Urinary bladder (tissue), 4 donors: ENCODE measurements around the gene ADARB1. TPM values are rescaled to one million over a fixed set of nuclear protein-coding genes. Genes with fewer than 3 reads are reported as not detected.

ENCODE experiments used
- DNase-seq: peaks from one replicate; pipeline ENCODE4 v3.0.0-alpha.2; 2015; ENCODE audit errors: extremely low spot score
- H3K27ac ChIP-seq: one replicate; pipeline ENCODE4 v1.5.1; 2013; ENCODE audit warnings: low read depth, mild to moderate bottlenecking, moderate library complexity
- H3K36me3 ChIP-seq: one replicate; pipeline ENCODE4 v1.6.1; 2013; ENCODE audit warnings: mild to moderate bottlenecking, moderate library complexity; ENCODE audit not compliant: insufficient read depth
- H3K4me1 ChIP-seq: one replicate; pipeline ENCODE4 v1.6.1; 2013; ENCODE audit warnings: mild to moderate bottlenecking, moderate library complexity; ENCODE audit not compliant: insufficient read depth
- H3K4me3 ChIP-seq: one replicate; pipeline ENCODE4 v1.5.1; 2013; ENCODE audit warnings: low read depth, low read length
- WGBS: extraction: QIAGEN DNeasy Blood & Tissue Kit; methylation state at CpG from one replicate; pipeline ENCODE4 v1.1.7; 2013; 5-methylcytosine and 5-hydroxymethylcytosine counted together
- polyA plus RNA-seq: library from polyadenylated mRNA; stranded (reverse); fragments of 200-250 nt; gene quantifications from one replicate; pipeline ENCODE4 v1.2.3, GENCODE V29; 2013
- total RNA-seq: library from RNA; depleted of rRNA; stranded (reverse); fragments of >200 nt; gene quantifications from one replicate; pipeline ENCODE4 v1.2.3, GENCODE V29; 2014
- donor health status: healthy with polysubstance abuse.
- donor health status: healthy.

Gene ADARB1
- total and polyA plus RNA-seq, 2 donors = 35.3 to 79.8 TPM

DNA sequence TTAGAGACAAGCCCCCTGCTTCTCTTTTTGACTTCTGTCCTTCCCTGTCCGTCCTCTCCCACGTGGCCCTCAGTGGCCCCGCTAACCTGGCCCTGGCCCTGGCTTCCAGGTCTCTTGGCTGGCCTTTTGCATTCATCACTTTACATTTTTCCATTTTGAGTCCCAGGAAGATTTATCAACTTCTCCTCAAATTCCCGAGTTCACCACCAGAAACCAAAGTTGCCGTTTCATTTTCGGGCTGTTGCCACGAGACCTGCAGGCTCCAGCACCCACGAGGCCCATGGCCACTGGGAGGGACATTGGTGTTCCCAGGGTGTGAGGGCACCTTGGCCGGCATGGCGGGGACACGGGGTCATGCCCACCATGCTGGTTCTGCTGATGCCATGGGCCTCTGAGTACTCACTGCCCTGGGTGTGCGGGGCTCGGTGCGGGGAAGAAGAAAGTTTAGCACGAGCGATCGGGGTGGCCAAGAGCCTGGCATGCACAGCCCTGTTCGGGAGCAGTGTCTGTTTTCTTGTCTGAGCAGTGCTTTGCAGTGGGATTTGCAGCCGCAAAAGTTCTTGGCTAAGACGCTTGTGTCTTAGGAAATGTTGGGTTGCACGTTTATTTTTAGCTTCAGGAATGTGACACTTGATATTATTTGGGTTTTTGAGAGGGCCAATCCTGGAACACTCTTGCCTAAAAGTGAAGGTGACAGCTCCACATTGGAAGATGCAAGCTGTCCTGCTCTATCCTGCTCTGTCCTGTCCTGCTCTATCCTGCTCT lies 40.4 kb upstream of the ADARB1 start:
- WGBS = 34% methylated on average over 21 of the region's 21 CpGs
- H3K36me3 ChIP-seq = no peaks in the 10 kb centered on the region
- no peak overlapping the region for H3K4me3 ChIP-seq
- no peaks in the 10 kb centered on the region for H3K4me1 ChIP-seq
- DNase-seq = no peak
- no peak overlapping the region for H3K27ac ChIP-seq

DNA sequence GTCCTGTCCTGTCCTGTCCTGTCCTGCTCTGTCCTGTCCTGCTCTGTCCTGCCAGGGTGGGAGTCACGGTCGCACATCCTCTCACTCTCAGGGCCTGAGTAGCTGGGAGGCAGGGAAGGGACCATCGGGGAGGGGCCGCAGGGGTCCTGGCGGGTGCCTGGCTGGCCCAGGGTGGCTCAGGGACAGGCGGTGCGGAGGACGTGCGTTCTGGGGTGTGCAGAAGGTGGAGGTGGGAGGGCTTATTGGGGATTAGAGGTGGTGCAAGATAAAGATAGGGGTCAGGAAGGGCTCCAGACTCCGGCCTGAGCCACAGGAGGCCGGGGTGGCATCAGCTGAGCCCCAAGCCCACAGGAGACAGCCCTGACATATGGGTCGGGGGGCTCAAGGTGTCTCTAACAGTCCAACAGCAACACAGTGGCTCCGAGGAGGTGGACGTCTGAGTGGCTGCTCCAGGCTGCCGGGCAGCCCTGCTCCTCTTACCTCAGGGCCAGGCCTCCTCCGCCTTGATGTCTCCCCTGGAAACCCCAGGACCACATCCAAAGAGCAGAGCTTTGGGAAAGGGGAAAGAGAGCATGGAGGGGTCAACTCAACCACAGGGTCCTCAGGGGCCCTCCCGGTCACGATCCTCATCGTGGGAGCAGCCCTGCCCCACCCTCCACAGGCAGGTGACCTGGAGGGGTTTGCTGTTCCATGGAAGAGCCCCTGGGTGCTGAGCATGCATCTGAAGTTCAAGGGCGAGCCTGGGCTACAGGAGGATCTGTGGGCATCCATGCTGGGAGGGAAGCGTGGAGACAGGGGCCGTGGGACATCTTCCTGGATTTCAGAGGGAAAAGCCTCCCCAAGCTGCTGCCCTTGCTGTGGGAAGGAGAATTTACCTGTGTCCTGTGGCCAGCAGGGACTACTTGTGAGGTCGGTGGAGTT lies 39.6 kb upstream of the ADARB1 start:
- WGBS = 79% methylated on average over 23 of the region's 23 CpGs
- H3K27ac ChIP-seq = peak overlapping the region; percentile 14
- no peak for DNase-seq
- H3K4me1 ChIP-seq = no peaks in the 10 kb centered on the region
- no peak overlapping the region for H3K4me3 ChIP-seq
- H3K36me3 ChIP-seq = no peaks in the 10 kb centered on the region

GRCh38 chr21:45035477-45035848 lies 38.9 kb upstream of the ADARB1 start:
- Histone ChIP-seq H3K27ac (no peak overlapping the region), H3K36me3 (no peaks in the 10 kb centered on the region)

DNA sequence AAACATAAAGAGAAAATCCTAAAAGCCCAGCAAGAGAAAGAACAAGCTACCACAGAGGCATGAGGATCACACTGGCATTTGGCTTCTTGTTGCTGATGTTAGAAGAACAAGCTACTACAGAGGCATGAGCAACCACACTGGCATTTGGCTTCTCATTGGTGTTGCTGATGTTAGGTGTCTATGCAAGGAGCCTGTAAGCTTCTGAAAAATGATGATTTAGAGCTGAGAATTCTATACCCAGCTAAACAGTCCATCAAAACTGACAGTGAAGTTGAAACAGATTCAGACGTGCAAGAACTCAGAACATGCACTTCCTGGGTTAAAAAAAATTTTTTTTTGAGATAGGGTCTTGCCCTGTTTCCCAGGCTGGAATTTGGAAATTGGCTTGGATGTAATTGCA lies 37.8 kb upstream of the ADARB1 start:
- no peak overlapping the region for H3K27ac ChIP-seq

More at GRCh38 chr21:45035477-45035848, 38.9 kb upstream of the ADARB1 start:
- H3K4me3 ChIP-seq = no peak overlapping the region
- WGBS = 88% methylated on average over 8 of the region's 8 CpGs
- no peak for DNase-seq
- H3K4me1 ChIP-seq = no peaks in the 10 kb centered on the region

DNA sequence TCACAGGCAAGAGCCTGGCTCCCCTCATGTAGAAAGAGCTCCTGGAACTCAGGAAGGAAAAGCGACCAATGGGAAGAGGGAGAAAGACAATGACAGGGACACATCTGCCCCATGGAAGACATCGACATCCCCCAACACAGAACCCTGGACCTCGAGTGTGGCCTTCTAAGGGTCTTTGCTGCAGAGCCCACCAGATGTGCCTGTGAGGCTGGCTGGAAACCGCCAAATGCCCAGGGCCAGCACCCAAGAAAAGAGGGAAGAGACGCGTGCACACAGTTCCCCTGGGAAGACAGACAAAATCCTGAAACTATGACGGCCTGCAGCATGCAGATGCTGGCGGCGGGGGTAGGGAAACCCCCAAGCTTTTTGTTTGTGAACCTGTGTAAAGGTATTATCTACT lies 36.4 kb upstream of the ADARB1 start:
- Histone ChIP-seq H3K4me1 (no peaks in the 10 kb centered on the region), H3K27ac (no peak overlapping the region), H3K36me3 (no peaks in the 10 kb centered on the region), H3K4me3 (no peak overlapping the region)
- DNase-seq = no peak
- WGBS = 88% methylated on average over 9 of the region's 9 CpGs

More for the DNA sequence above, 37.8 kb upstream of the ADARB1 start:
- Histone ChIP-seq H3K4me1 (no peaks in the 10 kb centered on the region), H3K4me3 (no peak overlapping the region), H3K36me3 (no peaks in the 10 kb centered on the region)
- DNase-seq = no peak
- 72% methylated on average over 1 of the region's 1 CpG for WGBS

DNA sequence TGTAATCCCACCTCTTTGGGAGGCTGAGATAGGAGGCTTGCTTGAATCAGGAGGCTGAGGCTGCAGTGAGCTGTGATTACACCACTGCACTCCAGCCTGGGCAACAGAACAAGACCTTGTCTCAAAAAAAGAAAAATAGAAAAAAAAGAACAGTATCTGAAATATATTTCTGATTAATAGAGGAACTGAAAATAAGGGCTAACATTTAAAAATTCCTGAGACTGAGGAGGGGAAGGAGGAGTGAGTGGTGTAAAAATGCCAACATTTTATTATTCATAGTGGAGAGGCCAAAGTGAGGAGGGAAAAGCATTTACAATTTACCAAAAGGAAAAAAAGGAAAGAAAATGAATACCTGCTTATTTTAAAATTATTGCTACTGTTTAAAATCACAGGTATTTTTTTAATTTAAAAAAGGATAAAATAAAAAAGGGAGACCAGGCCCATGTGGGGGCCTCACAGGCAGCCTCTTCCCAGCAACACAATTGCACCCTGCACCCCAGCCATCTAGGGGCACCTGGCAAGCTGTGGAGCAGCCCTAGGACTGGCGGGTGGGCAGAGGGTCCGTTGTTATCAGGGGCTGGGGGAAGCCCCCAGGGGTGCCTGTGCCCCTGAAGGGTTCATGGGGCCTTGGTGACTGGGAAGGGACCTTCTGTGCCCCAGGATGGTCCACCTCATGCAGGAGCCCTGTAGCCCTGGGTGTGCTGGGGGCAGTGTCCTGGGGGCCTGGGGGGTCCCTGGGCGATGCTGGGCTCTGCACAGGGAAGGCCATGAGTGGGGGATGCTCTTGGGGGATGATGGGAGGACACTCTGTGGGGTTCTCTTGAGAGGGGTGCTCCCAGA lies 34.8 kb upstream of the ADARB1 start:
- no peak for DNase-seq

DNA sequence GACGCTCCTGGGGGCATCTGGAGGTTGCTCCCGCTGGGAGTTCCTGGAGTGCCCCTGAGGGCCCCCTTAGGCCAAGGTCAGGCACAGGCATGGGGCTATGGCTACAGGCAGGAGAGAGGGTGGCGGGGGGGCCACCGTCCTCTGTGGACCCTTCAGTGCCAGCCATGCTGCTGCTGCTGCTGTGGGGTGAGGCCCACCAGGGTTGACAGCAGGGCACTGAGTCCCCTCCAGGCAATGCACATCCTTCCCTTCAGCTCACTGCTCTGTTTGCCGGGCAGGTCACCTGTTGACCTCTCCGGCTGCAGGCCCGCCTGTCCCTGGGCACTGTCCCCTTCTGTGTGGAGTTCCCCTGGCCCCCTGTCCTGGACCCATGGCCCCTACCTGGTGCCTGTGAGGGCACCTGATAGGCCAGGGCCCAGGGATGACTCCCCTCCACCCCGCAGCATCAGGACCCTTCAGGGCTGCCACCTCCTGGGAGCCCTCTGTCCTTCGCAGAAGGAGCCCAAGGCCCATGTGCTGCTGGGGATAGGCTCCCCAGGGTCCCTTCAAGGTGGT lies 34.1 kb upstream of the ADARB1 start:
- DNase-seq = no peak
- H3K27ac ChIP-seq = no peak overlapping the region
- WGBS = 88% methylated on average over 9 of the region's 9 CpGs

More for the DNA sequence above, 34.8 kb upstream of the ADARB1 start:
- WGBS = 92% methylated on average over 3 of the region's 3 CpGs
- Histone ChIP-seq H3K4me1 (no peaks in the 10 kb centered on the region), H3K4me3 (no peak overlapping the region), H3K27ac (no peak overlapping the region), H3K36me3 (no peaks in the 10 kb centered on the region)

GRCh38 chr21:45040739-45041138 lies 33.6 kb upstream of the ADARB1 start:
- Histone ChIP-seq H3K27ac (no peak overlapping the region), H3K4me1 (no peaks in the 10 kb centered on the region), H3K36me3 (no peaks in the 10 kb centered on the region), H3K4me3 (no peak overlapping the region)
- 88% methylated on average over 15 of the region's 15 CpGs for WGBS
- DNase-seq = no peak

More for the DNA sequence above, 34.1 kb upstream of the ADARB1 start:
- Histone ChIP-seq H3K4me3 (no peak overlapping the region), H3K4me1 (no peaks in the 10 kb centered on the region), H3K36me3 (no peaks in the 10 kb centered on the region)

DNA sequence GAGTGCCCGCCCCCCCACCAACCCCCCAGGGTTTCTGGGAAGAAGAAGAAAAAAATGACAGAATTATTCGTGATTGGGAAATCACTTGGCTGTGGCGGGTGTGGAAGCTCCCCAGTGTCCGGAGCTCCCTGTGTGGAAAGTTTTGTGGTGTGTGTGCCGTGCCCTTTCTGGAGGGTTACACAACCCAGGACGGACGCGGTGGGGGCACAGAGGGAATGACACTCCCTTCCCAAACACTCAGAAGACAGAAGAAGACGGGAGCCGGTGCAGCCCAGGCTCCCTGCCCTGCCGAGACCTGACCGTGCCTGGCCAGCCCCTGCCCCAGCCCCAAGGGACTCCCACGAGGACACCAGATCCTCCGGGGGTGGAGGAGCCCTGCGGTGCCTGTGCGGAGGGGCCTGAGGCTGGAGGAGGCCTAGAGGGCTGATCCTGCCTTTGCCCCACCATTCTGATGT lies 33.0 kb upstream of the ADARB1 start:
- H3K4me1 ChIP-seq = no peaks in the 10 kb centered on the region
- no peak for DNase-seq
- H3K27ac ChIP-seq = peak overlapping the region; percentile 62
- WGBS = 39% methylated on average over 16 of the region's 16 CpGs
- H3K36me3 ChIP-seq = no peaks in the 10 kb centered on the region
- H3K4me3 ChIP-seq = no peak overlapping the region

DNA sequence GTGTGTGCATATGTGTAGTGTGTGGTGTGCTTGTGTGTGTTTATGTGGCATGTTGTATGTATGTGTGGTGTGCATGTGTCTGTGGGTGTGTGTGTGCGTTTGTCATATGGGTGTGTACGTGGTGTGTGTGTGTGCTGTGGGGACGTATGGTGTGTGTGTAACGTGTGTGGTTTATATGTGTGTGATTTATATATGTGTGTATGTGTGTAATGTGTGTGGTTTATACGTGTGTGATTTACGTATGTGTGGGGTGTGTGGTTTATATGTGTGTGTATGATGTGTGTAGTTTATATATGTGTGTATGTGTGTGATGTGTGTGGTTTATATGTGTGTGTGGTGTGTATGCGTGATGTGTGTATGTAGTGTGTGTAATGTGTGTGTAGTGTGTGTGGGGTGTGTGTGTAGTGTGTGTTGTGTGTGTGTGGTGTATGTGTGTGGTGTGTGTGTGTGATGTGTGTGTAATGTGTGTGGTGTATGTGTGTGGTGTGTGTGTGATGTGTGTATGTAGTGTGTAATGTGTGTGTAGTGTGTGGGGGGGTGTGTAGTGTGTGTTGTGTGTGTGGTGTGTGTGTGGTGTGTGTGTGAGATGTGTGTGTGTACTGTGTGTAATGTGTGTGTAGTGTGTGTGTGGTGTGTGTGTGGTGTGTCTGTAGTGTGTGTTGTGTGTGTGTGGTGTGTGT lies 32.3 kb upstream of the ADARB1 start:
- DNase-seq = no peak
- 86% methylated on average over 7 of the region's 7 CpGs for WGBS
- Histone ChIP-seq H3K4me1 (no peaks in the 10 kb centered on the region), H3K4me3 (no peak overlapping the region), H3K27ac (no peak overlapping the region), H3K36me3 (no peaks in the 10 kb centered on the region)

DNA sequence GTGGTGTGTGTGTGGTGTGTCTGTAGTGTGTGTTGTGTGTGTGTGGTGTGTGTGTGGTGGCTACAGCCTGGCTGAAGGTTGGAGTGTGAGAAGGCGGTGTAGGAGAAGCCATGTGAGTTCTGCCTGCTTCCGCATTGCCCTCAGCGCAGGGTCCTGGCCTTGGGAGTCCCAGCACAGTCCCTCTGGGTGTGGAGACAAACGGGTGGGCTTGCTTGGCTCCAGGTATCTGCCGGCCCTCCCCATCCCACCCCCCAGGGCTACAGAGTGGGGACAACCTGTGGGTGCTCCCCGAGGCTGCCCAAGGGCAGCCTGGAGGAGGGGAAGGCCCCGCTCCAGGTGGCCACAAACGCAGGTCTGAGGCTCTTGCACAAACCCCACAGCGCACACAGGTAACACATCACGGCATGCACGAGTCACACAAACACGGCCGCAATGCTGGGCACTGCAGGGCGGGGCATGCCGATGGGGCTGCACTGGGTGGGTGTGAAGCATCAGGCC lies 31.7 kb upstream of the ADARB1 start:
- Histone ChIP-seq H3K4me3 (no peak overlapping the region), H3K27ac (no peak overlapping the region), H3K36me3 (no peaks in the 10 kb centered on the region), H3K4me1 (no peaks in the 10 kb centered on the region)
- 81% methylated on average over 15 of the region's 15 CpGs for WGBS
- DNase-seq = no peak

- no peak for DNase-seq
- 87% methylated on average over 22 of the region's 22 CpGs for WGBS
- H3K4me3 ChIP-seq = no peak overlapping the region
- H3K36me3 ChIP-seq = no peaks in the 10 kb centered on the region
- H3K4me1 ChIP-seq = no peaks in the 10 kb centered on the region
- H3K27ac ChIP-seq = no peak overlapping the region
These were observed 30.8 kb upstream of the ADARB1 start for GRCh38 chr21:45043541-45044020.
